ENCODE results near the gene OR7A5.

DNA sequence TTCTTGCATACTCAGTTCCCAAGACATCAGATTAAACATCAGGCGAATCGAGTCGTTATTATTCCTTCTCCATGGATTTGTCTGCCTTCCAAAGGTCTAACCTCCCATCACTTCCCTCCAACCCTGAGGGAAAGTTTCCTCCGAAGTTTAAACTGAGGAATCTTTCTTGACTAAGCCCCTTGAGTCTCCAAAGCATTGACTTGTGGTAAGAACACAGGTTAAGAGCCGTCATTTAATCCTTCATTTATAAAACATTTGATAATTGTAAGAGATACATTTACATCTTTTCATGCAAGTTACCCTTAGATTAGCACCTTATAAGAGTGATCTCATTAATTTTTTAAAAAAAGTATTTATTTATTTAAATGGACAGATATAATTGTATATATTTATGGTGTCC lies 13.8 kb upstream of the OR7A5 start, which contains the start of gene OR7A10:
- TF ChIP-seq ZNF48 (tag by site-specific recombination; IDR thresholded peaks at IDR 0.05), result no peak
- no peak for TF ChIP-seq KLF9 (tag by site-specific recombination; IDR thresholded peaks at IDR 0.05; ENCODE audit: low read depth)
- TF ChIP-seq, protein P1, sequence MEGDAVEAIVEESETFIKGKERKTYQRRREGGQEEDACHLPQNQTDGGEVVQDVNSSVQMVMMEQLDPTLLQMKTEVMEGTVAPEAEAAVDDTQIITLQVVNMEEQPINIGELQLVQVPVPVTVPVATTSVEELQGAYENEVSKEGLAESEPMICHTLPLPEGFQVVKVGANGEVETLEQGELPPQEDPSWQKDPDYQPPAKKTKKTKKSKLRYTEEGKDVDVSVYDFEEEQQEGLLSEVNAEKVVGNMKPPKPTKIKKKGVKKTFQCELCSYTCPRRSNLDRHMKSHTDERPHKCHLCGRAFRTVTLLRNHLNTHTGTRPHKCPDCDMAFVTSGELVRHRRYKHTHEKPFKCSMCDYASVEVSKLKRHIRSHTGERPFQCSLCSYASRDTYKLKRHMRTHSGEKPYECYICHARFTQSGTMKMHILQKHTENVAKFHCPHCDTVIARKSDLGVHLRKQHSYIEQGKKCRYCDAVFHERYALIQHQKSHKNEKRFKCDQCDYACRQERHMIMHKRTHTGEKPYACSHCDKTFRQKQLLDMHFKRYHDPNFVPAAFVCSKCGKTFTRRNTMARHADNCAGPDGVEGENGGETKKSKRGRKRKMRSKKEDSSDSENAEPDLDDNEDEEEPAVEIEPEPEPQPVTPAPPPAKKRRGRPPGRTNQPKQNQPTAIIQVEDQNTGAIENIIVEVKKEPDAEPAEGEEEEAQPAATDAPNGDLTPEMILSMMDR (tag by site-specific recombination; IDR thresholded peaks at IDR 0.05), result no peak
- no peak for TF ChIP-seq ZBTB17 (tag by site-specific recombination; IDR thresholded peaks at IDR 0.05)
- no peak for TF ChIP-seq ZNF138 (tag by site-specific recombination; IDR thresholded peaks at IDR 0.05; ENCODE audit: borderline replicate concordance)

Measured in HEK293 (cell line).